NCI-H446 treated with DMSO at 0.1 percent for 48 hours (cell line): ENCODE data around the gene PATE4.

Experiments
- DNase-seq: peaks from one replicate; lab custom pipeline; 2025; lab: John Stamatoyannopoulos, UW

PATE4 gene

DNA sequence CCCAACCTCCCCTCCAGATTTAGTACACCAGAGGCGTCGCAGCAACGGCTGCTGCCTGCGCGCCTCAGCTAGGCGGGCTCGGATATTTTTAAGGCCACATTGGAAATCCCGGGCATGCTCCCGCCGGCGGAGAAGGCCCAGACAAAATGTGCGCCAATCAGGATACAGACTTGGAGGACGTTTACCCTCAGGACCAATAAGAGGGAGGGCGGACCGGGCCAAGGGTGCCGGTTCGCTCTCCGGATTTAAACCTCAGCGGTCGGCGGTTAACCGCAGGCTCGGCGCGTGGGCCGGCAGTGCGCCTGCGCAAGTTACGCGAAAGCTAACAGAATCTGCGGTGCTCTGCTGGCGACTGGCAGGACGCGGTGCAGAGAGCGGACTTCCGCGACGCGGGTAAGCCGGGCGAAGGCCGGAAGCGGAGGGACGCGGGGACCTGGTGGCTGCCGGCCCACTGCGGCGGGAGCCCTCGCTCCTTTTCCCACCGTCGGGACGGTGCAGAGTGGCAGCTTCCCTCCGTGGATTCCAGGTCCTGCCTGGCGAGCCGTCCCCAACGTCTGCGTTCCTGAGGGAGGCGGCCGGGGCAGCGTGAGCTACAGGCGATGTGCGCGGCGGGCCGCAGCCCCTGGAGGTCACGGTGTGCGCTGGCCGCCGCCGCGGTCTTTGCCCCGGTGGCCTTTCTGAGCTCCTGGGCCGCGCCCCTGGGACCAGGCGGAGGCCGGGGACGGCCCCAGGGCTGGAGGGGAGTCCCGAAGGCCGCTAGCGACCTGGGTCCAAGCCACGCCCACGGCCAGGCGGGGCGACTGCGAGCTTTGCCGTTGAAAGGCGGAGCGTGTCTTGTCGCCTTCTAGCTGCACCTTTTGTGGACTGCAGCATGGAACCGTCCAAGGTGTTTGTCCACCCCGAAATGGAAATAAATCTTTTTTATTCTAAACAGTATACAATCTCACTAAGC lies 54.5 kb downstream of the PATE4 start, which contains the start of gene HYLS1:
TSS of gene HYLS1 (plus strand) at position 296 of the 952 bp plus-strand sequence. CDS start 11,701 bp downstream, outside the sequence.
- peak; percentile 13 for DNase-seq
